Ammon's horn (tissue), 1 donor: ENCODE measurements around the gene PDSS2.
A peak's percentile ranks its signal among the peaks of the same experiment; 100 is the strongest.
"Not testable (repeated sequence)": the region's sequence is repeated elsewhere in the genome, so short reads cannot be mapped to it uniquely, and the experiment has no call there.

ENCODE experiments used
- DNase-seq: peaks from one replicate; pipeline ENCODE4 v3.0.0-alpha.2; 2016; ENCODE audit warnings: low spot score

The PDSS2 gene

DNA sequence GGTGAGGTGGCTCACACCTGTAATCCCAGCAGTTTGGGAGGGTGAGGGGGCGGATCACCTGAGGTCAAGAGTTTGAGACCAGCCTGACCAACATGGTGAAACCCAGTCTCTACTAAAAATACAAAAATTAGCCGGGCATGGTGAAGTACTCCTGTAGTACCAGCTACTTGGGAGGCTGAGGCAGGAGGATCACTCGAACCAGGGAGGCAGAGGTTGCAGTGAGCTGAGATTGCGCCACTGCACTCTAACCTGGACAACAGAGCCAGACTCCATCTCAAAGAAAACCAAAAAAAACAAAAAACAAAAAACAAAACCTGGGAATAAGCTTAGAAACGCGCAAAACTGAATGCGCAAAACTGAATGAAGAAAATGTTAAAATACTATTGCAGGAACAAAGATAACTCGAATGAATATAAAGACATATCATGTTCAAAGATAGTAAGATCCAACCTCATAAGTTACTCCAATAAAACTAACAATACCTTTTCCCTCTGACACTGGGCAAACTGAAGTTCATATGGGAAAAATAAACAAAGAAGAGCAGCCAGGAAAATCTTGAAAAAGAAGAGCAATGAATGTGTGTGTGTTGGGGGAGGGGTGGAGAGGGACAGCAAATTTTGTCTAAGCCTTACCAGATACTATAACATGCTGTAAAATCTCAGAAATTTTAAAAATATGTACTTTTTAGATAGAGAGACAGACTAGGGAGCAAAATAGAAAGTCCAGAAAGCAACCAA, 243.0 kb downstream of the PDSS2 start:
- no peak for DNase-seq

DNA sequence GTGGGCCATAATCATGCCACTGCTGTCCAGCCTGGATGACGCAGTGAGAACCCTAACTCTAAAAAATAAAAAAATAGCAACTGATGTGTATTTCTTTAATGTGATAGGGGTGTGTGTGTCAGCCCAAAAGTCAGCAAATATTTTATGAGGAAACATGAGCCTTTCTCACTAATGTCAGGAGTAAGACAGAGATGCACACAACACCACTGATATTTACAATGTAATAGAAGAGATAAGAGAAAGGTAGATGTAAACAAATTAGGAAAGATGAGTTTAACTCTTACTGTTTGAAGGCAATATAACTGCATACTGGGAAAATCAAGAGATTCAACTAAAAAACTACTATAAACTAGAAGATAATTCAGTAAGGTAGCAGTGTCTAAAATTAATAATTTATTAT, 244.0 kb downstream of the PDSS2 start:
- DNase-seq = no peak

DNA sequence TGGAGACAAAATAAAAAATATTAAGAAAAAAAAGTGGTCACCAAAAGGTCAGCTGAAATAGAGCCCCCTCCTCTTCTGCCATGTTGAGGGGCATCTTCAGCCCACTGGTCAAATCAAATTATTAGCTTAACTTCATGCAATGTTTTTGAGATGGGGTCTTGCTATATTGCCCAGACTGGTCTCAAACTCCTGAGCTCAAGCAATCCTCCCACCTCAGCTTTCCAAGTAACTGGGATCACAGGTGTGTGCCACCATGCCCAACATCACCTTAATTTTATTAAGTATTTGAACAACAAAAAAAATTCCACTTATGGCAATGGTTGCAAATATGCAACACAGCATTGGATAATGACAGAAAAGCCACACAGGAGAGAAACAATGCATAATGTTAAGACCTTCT, 244.7 kb downstream of the PDSS2 start:
- no peak for DNase-seq

DNA sequence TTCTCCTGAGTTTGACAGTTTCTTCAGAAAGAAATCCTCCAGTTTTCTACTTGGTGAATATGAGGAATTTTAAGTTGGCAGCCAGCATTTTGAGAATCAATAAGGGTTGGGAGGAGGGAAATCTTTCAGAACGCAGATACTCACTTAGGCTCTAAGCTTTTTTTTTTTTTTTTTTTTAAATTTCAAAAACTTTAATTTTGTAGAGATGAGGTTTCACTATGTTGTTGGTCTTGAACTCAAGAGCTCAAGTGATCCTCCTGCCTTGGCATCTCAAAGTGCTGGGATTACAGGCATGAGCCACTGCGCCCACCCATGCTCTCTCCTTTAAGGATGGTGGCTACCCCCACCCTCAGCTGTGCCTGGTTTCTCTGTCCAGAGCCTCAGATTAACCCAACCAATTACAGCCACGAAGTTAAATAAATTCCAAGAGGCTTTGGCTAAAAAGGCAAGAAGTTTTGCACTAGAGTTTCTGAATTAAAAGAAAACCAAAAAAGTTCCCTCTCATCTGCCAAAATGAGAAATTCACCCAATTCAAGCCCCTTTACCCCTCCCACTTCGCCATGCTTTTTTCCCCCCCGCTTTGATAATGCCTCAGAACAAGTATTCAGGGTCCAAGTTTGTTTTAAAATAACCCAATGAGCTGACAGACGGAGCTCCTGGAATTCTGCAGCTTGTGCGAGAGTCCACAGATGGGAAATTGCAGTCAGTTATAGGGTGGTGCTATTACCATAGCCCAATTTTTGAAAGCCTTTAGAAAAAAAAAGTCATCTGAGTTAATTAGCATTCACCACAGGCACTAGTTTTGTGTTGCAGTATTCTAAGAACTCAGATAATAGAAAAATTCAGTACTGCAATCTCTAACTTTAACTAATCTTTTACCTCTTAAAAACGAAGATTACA, 249.7 kb downstream of the PDSS2 start:
- DNase-seq = peak; percentile 22

DNA sequence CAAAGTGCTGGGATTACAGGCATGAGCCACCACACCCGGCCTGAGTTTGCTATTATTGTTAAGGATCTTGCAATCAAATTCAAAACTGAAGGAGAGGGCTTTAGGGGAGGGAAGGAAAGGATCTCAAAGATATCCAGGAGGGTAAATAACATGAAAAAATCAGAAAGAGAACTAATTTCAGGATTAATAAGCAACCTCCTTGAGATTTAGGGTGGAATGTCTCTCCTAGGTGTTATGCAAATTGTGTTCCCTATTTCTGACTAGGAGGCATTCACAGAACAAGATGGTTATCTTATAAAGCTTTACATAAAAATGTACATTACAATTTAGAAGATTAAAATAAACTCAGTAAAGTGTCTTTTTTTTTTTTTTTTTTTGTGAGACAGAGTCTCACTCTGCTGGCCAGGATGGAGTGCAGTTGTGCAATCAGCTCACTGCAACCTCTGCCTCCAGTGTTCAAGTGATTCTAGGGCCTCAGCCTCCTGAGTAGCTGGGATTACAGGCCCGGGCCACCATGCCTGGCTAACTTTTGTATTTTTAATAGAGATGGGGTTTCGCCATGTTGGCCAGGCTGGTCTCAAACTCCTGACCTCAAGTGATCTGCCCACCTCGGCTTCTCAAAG, 252.0 kb downstream of the PDSS2 start:
- no peak for DNase-seq

DNA sequence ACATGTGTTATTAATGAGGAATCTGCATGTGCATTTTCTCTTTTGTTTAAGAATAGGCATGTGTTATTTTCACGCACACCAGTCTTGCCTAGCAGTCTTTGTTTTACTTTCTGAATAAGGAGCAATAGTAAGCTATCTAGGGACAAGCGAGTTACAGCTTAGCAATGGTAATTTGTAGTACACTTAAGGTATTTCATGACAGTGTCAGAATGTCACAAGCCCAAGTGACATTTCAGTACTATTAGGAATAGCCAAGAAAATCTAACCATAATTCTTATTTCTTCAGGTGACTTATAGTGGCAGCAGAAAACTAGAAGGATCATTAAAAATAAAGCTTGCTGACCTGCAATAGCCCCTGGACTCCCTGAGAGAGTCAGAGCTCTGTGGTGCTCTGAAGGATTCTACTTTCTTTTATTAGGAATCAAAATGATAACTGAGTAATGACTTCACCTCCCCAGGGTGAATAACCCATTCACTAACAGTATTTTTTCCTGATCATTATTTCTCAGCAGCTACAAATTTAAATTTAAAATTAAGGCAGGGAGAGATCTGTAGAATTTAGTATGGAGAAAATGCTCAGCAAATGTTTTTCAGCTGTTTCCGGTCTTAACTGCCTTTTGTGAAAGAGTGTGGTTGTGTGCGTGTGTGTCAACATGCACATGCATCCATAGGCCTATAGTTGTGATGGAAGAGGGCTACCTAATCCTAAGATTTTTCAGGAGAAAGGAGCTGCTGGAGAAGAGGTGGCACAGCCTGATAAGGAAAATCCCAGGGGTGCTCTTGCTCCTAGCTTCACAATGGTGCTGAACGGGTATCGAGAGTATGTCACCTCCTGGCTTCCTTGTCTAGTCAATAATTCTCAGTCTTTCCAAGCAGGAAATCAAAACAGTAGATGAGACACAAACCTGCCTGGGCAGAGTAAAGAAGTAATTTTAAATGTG, 254.0 kb downstream of the PDSS2 start:
- DNase-seq = no peak

DNA sequence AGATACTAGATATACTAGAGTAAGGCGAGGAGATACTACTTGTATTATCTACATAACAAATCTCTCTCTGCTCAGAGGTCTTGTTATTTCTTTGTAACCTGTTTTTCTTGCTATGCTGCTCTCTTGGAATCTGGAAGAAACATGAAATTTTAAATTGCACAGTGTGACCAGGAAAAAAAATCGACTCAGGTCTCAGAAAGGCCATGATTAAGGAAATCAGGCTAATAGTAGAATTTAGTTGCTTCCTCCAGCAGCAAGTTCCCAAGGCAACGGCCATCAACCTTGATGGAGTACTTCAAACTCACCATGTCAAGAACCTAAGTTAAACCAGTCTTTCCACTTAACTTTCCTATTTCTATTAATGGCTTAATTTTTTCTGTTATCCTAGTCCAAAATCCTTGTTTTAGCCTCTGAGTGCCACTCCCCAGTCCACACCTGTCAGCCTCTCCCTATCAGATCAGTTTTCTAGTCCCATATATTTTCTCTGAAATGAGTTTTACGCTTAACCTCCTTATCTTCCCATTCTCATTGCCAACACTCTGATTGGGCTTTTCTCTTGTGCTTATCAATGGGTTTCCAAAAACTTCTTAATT, 256.4 kb downstream of the PDSS2 start:
- DNase-seq = no peak

DNA sequence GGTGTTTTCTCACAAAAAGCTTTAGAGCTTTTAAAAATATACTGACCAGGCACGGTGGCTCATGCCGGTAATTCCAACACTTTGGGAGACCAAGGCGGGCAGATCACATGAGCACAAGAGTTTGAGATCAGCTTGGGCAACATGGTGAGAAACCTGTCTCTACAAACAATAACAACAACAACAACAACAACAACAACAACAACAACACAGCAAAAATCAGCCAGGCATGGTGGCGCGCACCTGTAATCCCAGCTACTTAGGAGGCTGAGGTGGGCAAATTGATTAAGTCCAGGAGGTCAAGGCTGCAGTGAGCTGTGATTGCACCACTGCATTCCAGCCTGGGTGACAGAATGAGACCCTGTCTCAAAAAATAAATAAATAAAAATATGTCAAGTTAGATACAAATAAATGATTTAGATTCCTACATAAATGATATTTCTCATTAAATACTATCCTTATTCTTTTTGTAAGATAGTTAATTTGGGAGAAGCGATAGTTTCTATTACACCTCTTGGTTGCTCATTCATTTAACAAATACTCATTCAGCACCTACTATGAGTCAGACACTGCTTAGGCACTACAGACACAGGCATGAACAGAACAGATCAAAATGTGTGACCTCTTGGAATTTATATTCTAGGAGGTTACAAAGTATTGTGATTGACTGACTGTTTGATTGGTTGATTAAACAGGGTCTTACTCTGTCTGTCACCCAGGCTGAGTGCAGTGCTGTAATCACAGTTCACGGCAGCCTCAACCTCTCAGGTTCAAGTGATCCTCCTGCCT, 260.5 kb downstream of the PDSS2 start:
- DNase-seq = no peak

DNA sequence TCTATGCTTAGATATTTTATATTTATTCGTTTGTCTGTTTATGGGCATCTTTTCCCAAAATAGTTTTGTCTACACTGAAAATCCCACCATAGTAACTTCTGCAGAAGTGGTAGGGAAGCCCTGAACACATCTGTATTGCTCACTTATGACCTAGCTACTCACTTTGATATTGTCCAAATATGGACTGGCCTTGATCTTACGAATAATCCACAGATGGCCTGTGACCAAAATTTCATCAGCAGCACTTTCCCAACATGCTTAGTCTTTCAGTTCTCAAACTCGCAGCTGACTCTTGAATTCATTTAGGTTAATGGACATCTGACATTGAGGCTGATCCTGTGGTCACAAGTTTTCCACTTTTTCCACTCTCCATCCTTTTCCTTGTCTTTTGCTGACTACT, 263.2 kb downstream of the PDSS2 start:
- no peak for DNase-seq

DNA sequence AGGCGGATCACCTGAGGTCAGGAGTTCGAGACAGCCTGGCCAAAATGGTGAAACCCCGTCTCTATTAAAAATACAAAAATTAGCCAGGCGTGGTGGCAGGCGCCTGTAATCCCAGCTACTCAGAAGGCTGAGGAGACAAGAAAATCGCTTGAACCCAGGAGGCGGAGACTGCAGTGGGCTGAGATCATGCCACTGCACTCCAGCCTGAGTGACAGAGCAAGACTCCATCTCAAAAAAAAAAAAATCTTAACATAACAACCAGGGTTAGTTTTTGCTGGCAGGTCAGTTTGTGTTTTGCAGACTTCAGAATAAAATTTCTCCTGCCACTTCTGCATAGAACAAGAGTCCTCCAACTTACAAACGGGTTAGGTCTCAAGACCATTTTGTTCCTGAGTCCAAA, 264.6 kb downstream of the PDSS2 start:
- DNase-seq = not testable (repeated sequence)

DNA sequence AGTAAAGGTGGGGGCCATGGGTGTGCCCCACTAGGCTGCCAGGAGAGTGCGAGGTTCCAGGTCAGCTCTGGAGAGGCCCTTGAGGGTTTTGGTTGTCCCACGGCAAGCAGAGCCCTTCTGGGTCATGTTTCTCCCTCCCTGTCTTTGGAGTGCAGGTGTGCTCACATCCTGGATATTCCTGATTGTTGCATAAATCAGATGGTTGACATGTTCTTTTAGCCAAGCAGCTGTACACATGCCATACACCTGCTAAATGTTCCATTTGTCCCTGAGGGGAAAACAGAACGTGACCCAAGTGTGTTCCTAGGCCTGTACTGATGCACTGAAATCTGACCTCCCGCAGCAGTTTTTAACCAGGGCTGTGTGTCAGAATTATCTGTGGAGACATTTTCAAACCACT, 266.5 kb downstream of the PDSS2 start:
- no peak for DNase-seq

DNA sequence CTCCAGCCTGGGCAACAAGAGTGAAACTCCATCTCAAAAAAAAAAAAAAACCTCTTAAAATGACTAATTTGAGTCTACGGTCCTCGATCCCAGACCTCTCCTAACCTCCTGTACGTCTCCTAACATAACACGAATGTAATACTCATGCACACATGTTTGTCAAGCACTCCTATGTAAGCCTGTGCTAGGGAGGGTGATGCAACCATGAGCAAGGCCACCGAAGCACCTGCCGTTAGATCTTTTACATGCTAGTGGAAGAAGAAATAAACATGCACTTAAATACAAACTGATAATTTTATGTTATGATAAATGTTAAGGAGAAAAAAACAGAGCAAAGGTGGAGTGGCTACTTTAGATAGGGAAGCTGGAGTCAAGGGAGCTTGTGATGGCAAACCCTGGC, 271.7 kb downstream of the PDSS2 start:
- no peak for DNase-seq

DNA sequence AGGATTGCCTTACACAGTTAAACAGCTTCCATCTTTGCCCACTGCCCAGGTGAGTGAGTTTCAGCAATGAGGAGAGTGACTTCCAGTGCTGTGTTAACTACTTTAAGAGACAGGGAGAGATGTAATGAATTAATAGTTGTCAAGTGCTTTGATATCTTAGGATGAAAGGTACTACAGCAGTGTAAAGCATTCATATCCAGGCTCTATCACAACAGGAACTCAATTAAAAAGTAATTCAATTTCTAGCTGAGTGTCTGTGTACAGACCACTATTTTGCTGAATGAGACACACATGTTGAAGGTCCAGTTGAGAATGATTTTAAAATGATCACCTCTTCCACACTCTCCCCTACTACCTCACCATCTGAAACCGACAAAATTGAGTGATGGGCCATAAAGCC, 273.3 kb downstream of the PDSS2 start:
- DNase-seq = no peak

DNA sequence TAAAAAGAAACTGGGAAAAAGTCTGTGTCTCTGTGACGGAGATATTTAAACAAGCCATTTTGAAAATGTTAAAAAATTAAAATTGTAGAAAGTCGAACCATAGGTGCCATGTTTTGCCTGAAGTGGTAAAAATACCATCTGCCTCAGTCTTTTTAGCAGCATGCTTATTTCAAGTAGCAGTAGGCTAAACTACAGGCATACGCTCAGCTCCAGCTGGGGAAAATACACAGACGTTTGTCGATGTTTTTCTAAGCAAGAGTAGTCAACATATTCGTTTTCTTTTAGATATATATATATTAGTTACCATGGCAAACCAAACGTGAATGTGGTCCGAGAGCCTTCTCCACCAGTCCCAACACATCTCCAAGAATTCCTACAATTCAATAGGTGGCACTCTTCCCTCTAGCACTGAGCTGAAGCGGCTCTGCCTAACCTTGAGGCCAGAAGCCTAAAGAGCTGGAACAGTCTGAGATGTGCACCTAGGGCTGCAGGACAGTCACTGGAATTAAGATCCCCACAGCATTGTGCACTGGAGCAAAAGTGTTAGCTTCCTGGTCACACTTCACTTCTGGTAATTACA, 273.9 kb downstream of the PDSS2 start:
- DNase-seq = peak; percentile 63

DNA sequence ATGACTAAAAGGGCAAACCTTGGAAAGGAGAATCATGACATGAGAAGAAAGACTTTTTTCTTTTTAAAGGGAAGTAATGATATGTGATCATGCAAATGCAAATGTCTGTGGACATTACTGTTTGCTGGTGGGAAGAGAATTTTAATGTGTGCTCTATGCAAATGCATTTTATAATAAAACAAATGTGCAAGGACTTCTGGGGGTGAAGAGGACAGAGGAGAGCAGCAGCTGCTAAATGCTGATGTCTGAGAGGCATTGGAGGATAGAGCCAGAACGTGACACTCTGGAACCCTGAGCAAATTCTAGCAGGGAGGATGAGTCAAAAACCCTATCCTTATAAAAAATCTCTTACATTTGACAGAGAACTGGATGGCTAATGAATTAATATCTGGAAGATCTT, 274.9 kb downstream of the PDSS2 start:
- no peak for DNase-seq

DNA sequence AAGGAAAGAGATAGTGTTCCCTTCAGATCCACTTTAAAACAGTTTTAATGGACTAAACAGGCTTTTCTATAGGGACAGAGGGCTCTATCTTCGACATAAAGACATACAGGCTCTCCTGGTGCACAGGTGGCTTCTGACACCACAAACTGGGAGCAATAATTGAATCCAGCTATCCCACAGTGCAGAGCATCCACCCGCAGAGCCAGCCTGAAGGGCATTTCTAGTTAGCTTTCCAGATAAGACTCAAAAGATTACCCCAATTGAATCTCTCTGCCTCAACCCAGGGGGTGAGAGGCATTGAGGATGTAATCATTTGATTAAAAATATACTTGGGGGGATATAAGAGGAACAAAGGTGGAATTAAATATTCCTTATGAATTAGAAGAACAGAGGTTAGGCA, 279.3 kb downstream of the PDSS2 start:
- no peak for DNase-seq

DNA sequence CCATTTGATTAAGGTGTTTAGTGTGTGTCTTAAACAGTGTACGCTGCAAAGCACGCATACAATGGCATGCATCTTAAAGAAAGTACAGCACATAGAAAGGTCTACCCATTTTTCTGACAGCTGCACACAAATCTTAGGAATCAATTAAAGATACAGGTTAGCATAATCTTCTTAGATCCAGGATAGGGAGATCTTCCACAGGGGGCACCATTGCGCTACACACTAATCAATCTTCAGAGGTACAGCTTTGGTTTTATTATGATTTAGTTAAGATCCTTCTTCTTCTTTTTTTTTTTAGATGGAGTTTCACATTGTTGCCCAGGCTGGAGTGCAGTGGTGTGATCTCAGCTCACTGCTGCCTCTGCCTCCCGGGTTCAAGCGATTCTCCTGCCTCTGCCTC, 280.4 kb downstream of the PDSS2 start:
- peak; percentile 7 for DNase-seq

DNA sequence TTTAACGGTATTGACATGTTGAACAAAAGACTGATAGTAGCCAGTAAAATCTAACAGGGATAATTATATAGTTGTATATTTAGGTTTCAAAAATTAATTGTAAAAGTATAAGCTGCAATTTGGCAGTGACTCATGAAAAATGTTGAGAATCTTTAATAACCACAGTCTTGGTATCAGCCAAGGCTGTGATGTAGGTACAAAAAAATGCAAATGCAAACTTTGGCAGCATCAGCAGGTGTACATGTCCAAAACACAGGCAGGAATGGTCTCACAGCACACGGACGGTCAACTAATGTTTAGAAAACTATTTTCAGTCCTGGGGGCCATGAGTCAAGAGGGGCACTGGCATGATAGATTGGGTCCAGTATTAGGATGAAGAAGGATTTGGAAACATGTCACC, 285.6 kb downstream of the PDSS2 start:
- no peak for DNase-seq

DNA sequence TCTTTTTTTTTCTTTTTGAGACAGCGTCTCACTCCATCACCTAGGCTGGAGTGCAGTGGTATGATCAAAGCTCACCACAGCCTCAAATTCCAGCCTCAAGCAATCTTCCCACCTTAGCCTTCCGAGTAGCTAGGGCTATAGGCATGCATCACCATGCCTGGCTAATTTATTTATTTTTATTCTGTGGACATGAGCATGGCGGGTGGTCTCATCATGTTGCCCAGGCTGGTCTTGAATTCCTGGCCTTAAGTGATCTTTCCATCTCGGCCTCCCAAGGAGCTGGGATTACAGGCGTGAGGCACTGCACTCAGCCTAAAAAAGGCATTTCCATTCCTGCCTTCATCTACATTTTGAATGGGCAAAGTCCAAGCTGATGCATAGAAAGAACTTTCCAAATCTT, 287.9 kb downstream of the PDSS2 start:
- no peak for DNase-seq

DNA sequence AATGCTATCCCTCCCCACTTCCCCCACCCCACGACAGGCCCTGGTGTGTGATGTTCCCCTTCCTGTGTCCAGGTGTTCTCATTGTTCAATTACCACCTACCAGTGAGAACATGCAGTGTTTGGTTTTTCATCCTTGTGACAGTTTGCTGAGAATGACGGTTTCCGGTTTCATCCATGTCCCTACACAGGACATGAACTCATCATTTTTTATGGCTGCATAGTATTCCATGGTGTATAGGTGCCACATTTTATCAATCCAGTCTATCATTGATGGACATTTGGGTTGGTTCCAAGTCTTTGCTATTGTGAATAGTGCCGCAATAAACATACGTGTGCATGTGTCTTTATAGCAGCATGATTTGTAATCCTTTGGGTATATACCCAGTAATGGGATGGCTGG, 295.1 kb downstream of the PDSS2 start:
- DNase-seq = not testable (repeated sequence)
